GM12878 (cell line): ENCODE results near the gene TACC3. TPM values are rescaled to one million over a fixed set of nuclear protein-coding genes. Genes with fewer than 3 reads are reported as not detected.

ENCODE experiments used
- BCLAF1 ChIP-seq: fragments of 450-650 bp; IDR thresholded peaks from 2 replicates; pipeline ENCODE4 v1.6.1; 2017; ENCODE audit warnings: antibody characterized with exemption, mild to moderate bottlenecking, moderate library complexity
- EED ChIP-seq: sonication (generic); IDR thresholded peaks from 2 replicates; pipeline ENCODE4 v1.6.1; 2016; ENCODE audit warnings: antibody characterized with exemption, low read depth
- HDAC6 ChIP-seq: fragments of 200-600 bp; sonication (generic); IDR thresholded peaks from one replicate; pipeline ENCODE4 v1.8.0; 2017; ENCODE audit warnings: antibody characterized with exemption; ENCODE audit not compliant: unreplicated experiment
- LARP7 ChIP-seq: fragments of 450-650 bp; IDR thresholded peaks from 2 replicates; pipeline ENCODE4 v1.6.1; 2017; ENCODE audit warnings: mild to moderate bottlenecking
- MEF2A ChIP-seq: IDR thresholded peaks from 2 replicates; pipeline ENCODE4 v1.6.1; 2011; ENCODE audit warnings: low read depth, mild to moderate bottlenecking, low read length, moderate library complexity; ENCODE audit not compliant: insufficient read depth
- NFYA ChIP-seq: IDR thresholded peaks from 2 replicates; pipeline ENCODE4 v1.6.1; 2011; ENCODE audit warnings: low read depth, mild to moderate bottlenecking, low read length, improper control_type of control experiment, borderline replicate concordance
- PAX5 ChIP-seq: IDR thresholded peaks from 2 replicates; pipeline ENCODE4 v1.6.1; 2011; ENCODE audit warnings: low read depth, low read length, borderline replicate concordance
- POLR2AphosphoS5 ChIP-seq: IDR thresholded peaks from 2 replicates; pipeline ENCODE4 v1.6.1; 2011; ENCODE audit warnings: mild to moderate bottlenecking, low read length, inconsistent platforms
- RB1 ChIP-seq: fragments of 450-650 bp; formaldehyde crosslinking; IDR thresholded peaks from 2 replicates; pipeline ENCODE4 v1.6.1; 2017; ENCODE audit warnings: mild to moderate bottlenecking, borderline replicate concordance
- RELB ChIP-seq: fragments of 450-650 bp; IDR thresholded peaks from 2 replicates; pipeline ENCODE4 v1.6.1; 2017; ENCODE audit warnings: low read depth, mild to moderate bottlenecking, moderate library complexity
- SMARCA5 ChIP-seq: fragments of 450-650 bp; IDR thresholded peaks from 2 replicates; pipeline ENCODE4 v1.6.1; 2017; ENCODE audit warnings: mild to moderate bottlenecking
- SP1 ChIP-seq: IDR thresholded peaks from one replicate; pipeline ENCODE4 v1.6.1; 2011; ENCODE audit warnings: low read depth, low read length
- SUZ12 ChIP-seq: fragments of 200-600 bp; sonication (generic); IDR thresholded peaks from one replicate; pipeline ENCODE4 v1.6.1; 2018; ENCODE audit warnings: antibody characterized with exemption, mild to moderate bottlenecking; ENCODE audit not compliant: unreplicated experiment
- TCF3 ChIP-seq: IDR thresholded peaks from 2 replicates; pipeline ENCODE4 v1.6.1; 2012; ENCODE audit warnings: low read depth, mild to moderate bottlenecking, low read length, borderline replicate concordance; ENCODE audit not compliant: insufficient read depth
- USF2 ChIP-seq: IDR thresholded peaks from 2 replicates; pipeline ENCODE4 v1.6.1; 2011; ENCODE audit warnings: low read depth, low read length, improper control_type of control experiment, borderline replicate concordance
- polyA plus RNA-seq, 11 experiments: library from polyadenylated mRNA; depleted of rRNA in 4 of 11; unstranded in 6 of 11; stranded (reverse) in 5 of 11; fragments of >200 nt; fragmentation: Nextera tagmentation in 4 of 11; fragmentation: Illumina TruSeq in 1 of 11; extraction: Ambion mirVana in 4 of 11; extraction: Trizol in 1 of 11; gene quantifications; 1 replicate in 1 of 11; 2 replicates in 10 of 11; pipeline versions ENCODE4 v1.2.1 to v1.2.3, GENCODE V29; 2011 to 2016; ENCODE audit warnings: inconsistent platforms in 2 of 11, missing spikeins in 2 of 11, low read depth in 1 of 11
- total RNA-seq, 4 experiments: library from RNA; depleted of rRNA in 3 of 4; stranded (reverse); fragments of >200 nt in 3 of 4; fragmentation: Illumina TruSeq in 1 of 4; extraction: Trizol in 1 of 4; gene quantifications; 2 replicates each; pipeline versions ENCODE4 v1.2.1 to v1.2.3, GENCODE V29; 2013 to 2021
- TF ChIP-seq, protein P1 (sequence below): fragments of 450-650 bp; IDR thresholded peaks from 2 replicates; pipeline ENCODE4 v1.6.1; 2016; ENCODE audit warnings: mild to moderate bottlenecking
- TF ChIP-seq, protein P2 (sequence below): IDR thresholded peaks from 2 replicates; pipeline ENCODE4 v1.6.1; 2011; ENCODE audit warnings: mild to moderate bottlenecking, low read depth, low read length, moderate library complexity; ENCODE audit not compliant: insufficient replicate concordance
- TF ChIP-seq, protein P3 (sequence below): fragments of 450-650 bp; formaldehyde crosslinking; IDR thresholded peaks from 2 replicates; pipeline ENCODE4 v1.4.0; 2020; ENCODE audit warnings: mild to moderate bottlenecking, moderate library complexity

Gene TACC3
- total and polyA plus RNA-seq, 10 of the 15 experiments (the other 5 are each of a cell fraction or from before 2014, with no cell fraction given), result 2.8 to 121 (median 73.3) TPM

- TF ChIP-seq, protein P1, sequence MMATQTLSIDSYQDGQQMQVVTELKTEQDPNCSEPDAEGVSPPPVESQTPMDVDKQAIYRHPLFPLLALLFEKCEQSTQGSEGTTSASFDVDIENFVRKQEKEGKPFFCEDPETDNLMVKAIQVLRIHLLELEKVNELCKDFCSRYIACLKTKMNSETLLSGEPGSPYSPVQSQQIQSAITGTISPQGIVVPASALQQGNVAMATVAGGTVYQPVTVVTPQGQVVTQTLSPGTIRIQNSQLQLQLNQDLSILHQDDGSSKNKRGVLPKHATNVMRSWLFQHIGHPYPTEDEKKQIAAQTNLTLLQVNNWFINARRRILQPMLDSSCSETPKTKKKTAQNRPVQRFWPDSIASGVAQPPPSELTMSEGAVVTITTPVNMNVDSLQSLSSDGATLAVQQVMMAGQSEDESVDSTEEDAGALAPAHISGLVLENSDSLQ, result no peak
- peak; percentile 88 for TF ChIP-seq LARP7
- no peak for TF ChIP-seq SP1
- TF ChIP-seq PAX5, result no peak
- TF ChIP-seq NFYA, result no peak
- TF ChIP-seq POLR2AphosphoS5, result peak; percentile 29; the same call in 1 of the 2 replicates
- no peak for TF ChIP-seq MEF2A
- no peak for TF ChIP-seq SUZ12
- no peak for TF ChIP-seq USF2
- no peak for TF ChIP-seq TCF3
- TF ChIP-seq BCLAF1, result no peak
- TF ChIP-seq SMARCA5, result peak; percentile 84
- no peak for TF ChIP-seq EED
- TF ChIP-seq, protein P2, sequence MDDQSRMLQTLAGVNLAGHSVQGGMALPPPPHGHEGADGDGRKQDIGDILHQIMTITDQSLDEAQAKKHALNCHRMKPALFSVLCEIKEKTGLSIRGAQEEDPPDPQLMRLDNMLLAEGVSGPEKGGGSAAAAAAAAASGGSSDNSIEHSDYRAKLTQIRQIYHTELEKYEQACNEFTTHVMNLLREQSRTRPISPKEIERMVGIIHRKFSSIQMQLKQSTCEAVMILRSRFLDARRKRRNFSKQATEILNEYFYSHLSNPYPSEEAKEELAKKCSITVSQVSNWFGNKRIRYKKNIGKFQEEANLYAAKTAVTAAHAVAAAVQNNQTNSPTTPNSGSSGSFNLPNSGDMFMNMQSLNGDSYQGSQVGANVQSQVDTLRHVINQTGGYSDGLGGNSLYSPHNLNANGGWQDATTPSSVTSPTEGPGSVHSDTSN, result no peak
- TF ChIP-seq RELB, result no peak
- TF ChIP-seq, protein P3, sequence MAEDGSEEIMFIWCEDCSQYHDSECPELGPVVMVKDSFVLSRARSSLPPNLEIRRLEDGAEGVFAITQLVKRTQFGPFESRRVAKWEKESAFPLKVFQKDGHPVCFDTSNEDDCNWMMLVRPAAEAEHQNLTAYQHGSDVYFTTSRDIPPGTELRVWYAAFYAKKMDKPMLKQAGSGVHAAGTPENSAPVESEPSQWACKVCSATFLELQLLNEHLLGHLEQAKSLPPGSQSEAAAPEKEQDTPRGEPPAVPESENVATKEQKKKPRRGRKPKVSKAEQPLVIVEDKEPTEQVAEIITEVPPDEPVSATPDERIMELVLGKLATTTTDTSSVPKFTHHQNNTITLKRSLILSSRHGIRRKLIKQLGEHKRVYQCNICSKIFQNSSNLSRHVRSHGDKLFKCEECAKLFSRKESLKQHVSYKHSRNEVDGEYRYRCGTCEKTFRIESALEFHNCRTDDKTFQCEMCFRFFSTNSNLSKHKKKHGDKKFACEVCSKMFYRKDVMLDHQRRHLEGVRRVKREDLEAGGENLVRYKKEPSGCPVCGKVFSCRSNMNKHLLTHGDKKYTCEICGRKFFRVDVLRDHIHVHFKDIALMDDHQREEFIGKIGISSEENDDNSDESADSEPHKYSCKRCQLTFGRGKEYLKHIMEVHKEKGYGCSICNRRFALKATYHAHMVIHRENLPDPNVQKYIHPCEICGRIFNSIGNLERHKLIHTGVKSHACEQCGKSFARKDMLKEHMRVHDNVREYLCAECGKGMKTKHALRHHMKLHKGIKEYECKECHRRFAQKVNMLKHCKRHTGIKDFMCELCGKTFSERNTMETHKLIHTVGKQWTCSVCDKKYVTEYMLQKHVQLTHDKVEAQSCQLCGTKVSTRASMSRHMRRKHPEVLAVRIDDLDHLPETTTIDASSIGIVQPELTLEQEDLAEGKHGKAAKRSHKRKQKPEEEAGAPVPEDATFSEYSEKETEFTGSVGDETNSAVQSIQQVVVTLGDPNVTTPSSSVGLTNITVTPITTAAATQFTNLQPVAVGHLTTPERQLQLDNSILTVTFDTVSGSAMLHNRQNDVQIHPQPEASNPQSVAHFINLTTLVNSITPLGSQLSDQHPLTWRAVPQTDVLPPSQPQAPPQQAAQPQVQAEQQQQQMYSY, result no peak
- no peak for TF ChIP-seq HDAC6
- TF ChIP-seq RB1, result 0 out of 2 replicates have a peak, but pooled peaks have one; percentile 33
Observed at GRCh38 chr4:1684506-1685234, 36.7 kb upstream of the TACC3 start (continued).
